ENCODE results near the gene MAP7D2. TPM values are rescaled to one million over a fixed set of nuclear protein-coding genes. Genes with fewer than 3 reads are reported as not detected.

MAP7D2 gene
- total RNA-seq, 1 donor from 2014 or later = 0.23 TPM

DNA sequence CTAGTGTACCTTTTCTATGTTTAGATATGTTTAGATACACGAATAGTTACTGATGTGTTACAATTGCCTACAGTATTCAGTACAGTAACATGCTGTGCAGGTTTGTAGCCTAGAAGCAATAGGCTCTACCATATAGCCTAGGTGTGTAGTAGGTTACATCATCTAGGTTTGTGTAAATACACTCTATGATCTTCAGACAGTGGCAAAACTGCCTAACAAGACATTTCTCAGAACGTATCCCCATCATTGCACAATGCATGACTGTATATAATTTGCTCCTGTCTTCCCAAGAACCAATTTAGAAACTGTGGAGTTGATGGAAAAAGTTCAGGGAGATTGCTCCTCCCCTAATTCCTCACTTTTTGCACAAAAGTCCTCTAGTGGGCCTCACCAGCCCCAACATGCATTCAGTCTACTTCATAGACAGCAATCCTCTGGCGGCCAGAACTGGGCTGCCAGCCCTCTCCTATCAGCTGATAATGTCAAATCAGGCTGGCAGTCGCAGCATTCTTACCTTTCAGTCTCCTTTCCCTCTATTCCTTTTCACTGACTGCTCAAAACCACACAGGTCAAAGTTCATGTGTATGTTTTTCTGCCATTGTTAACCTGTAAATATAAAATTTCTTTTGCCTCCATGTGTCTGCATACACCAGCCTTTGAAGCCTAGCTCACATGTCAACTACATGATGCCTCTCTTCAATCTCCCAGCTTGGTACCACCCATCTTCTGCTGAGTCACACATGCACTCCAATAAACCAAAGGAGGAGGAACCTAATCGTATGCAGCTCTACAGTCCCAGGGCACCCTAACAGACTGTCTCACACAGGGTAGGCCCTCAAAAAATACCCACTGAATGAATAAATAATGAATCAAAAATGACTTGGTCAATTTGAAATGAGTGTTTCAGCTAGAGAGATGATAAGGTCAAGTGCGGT lies 157.9 kb downstream of the MAP7D2 start:
- Mint-ChIP-seq H3K27me3 (no peaks in the 10 kb centered on the region), H3K9me3 (no peaks in the 10 kb centered on the region), H3K4me3 (no peak overlapping the region), H3K36me3 (ENCODE audit: low read depth) (peaks cover 11% of the 10 kb centered on the region), H3K4me1 (peaks cover 4% of the 10 kb centered on the region), H3K27ac (no peak overlapping the region)
- intact Hi-C loops (cut with micrococcal nuclease) = no loop called here
- no peak for DNase-seq

DNA sequence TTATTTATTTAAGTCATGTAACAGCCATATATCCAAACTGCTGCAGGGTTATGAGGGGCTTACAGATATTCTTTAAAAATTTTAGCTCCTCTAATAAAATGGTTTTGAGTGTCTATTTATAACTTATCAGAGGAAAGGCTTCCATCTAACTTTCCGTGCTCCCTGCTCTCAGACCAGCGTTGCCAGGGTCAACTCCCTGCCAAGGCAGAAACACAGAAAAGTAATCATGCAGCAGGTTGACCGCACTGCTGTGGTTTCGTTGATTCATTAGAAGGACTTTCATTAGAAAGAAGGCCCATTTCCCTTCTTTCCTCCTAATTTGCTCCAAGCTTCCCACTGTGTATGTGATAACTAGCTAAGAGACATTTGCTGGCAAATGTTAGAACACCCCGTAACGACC lies 159.8 kb downstream of the MAP7D2 start:
- Mint-ChIP-seq H3K27me3 (no peaks in the 10 kb centered on the region), H3K36me3 (ENCODE audit: low read depth) (peaks cover 16% of the 10 kb centered on the region), H3K27ac (no peak overlapping the region), H3K4me1 (peaks cover 4% of the 10 kb centered on the region), H3K9me3 (no peaks in the 10 kb centered on the region), H3K4me3 (no peak overlapping the region)
- intact Hi-C loops (cut with micrococcal nuclease) = no loop called here
- DNase-seq = no peak

Other genes starting within 250 kb of the MAP7D2 start
- gene SH3KBP1, start 229.3 kb downstream of the MAP7D2 start, total RNA-seq = 58.4 and 60.6 TPM in 2 replicates
- gene BCLAF3, start 125.8 kb downstream of the MAP7D2 start, total RNA-seq = 4.4 and 5.6 TPM in 2 replicates
- gene EIF1AX, start 24.9 kb upstream of the MAP7D2 start, total RNA-seq = 112 and 118 TPM in 2 replicates
- gene RPS6KA3, start 150.0 kb upstream of the MAP7D2 start, total RNA-seq = 49.8 and 51.1 TPM in 2 replicates

Measured in activated CD4-positive, alpha-beta T cell treated with anti-CD3 and anti-CD28 coated beads, Interleukin-2, amount 10 ng/mL, durations not matched to agents 24 days and 14 days (primary cell).